ENCODE results near the gene MRPL28.
A peak's percentile ranks its signal among the peaks of the same experiment; 100 is the strongest.
"Not testable (repeated sequence)": the region's sequence is repeated elsewhere in the genome, so short reads cannot be mapped to it uniquely, and the experiment has no call there.

The MRPL28 gene

DNA sequence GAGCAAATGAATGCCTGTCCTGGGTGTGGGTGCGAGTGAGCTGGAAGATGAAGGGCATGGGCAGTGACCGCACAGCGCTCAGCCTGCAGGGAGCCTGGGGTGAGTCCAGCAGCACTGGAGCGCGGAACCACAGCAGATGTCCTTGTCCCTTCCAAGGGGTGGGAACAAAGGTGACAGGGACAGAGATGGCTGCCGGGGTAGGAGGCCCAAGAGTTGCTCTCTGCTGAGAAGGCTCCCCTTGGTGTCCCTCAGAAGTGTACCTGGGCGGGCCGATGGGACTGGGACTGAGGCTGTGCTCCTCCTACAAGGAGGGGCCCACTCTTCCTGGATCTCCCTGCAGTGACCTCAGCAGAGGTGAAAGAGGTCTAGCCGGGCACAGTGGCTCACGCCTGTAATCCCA lies 19.0 kb upstream of the MRPL28 start:
- DNase-seq = no peak

DNA sequence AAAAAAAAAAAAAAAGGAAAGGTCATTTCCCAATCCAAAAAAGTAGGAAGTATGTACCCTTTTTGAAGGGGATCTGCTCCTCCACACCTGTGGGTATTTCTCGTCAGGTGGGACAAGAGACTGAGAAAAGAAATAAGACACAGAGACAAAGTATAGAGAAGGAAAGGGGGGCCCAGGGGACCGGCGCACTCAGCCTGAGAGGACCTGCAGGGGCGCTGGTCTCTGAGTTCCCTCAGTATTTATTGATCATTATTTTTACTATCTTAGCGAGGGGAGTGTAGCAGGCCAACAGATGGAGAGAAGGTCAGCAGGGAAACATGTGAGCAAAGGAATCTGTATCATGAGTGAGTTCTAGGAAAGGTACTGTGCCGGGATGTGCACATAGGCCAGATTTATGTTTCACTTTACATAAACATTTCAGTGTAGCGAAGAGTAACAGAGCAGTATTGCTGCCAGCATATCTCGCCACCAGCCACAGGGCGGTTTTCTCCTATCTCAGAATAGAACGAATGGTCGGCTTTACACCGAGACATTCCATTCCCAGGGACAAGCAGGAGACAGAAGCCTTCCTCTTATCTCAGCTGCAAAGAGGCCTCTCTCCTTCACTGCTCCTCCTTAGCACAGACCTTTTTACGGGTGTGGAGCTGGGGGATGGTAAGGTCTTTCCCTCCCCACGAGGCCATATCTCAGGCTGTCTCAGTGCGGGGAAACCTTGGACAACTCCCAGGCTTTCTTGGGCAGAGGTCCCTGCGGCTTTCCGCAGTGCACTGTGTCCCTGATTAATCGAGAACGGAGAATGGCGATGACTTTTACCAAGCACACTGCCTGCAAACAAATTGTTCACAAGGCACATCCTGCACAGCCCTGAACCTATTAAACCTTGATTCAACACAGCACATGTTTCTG lies 17.7 kb upstream of the MRPL28 start:
- DNase-seq = not testable (repeated sequence)

DNA sequence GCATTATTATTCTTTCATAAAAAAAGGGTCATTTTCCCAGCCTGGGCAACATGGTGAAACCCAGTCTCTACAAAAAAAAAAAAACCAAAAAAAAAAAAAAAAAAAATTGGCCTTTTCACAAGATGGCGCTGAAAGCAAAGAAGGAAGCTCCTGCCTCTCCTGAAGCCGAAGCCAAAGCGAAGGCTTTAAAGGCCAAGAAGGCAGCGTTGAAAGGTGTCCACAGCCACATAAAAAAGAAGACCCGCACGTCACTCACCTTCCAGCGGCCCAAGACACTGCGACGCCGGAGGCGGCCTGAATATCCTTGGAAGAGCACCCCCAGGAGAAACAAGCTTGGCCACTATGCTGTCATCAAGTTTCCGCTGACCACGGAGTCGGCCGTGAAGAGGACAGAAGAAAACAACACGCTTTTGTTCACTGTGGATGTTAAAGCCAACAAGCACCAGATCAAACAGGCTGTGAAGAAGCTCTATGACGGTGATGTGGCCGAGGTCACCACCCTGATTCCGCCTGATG lies 16.4 kb upstream of the MRPL28 start:
- DNase-seq = no peak

DNA sequence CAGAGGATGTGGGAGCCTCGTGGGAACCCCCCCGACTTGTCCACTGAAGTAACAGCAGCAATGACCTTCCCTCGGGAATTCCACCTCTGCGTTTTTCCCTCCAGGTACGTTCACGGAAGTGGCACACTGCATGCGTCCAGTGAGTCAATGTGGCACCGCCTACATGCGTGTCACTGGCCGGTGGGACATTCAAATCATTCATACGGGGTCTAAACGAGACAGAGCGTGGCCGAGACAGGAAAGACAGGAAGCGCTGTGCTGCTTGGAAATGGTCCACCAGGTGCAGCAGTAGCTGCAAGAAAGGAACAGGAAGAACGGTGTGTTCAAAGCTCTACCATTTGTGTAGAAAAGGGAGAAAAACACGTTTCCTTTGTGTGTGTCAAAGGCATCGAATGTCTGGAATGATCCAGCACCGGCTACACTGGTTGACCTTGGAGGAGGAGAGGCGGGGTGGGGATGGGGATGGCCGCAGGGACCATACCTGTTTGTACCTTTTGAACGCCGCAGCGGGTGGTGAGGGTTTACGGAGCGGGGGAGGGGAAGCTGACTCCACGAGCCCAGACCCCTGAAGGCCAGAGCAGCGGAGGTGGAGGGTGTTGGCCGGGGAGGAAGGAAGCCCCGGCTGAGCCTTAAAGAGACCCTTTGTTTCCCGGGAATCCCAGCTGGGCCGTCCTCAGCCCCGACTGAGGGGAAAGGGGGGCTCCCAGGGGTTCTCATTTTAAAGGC lies 13.2 kb upstream of the MRPL28 start:
- DNase-seq = peak; percentile 47

DNA sequence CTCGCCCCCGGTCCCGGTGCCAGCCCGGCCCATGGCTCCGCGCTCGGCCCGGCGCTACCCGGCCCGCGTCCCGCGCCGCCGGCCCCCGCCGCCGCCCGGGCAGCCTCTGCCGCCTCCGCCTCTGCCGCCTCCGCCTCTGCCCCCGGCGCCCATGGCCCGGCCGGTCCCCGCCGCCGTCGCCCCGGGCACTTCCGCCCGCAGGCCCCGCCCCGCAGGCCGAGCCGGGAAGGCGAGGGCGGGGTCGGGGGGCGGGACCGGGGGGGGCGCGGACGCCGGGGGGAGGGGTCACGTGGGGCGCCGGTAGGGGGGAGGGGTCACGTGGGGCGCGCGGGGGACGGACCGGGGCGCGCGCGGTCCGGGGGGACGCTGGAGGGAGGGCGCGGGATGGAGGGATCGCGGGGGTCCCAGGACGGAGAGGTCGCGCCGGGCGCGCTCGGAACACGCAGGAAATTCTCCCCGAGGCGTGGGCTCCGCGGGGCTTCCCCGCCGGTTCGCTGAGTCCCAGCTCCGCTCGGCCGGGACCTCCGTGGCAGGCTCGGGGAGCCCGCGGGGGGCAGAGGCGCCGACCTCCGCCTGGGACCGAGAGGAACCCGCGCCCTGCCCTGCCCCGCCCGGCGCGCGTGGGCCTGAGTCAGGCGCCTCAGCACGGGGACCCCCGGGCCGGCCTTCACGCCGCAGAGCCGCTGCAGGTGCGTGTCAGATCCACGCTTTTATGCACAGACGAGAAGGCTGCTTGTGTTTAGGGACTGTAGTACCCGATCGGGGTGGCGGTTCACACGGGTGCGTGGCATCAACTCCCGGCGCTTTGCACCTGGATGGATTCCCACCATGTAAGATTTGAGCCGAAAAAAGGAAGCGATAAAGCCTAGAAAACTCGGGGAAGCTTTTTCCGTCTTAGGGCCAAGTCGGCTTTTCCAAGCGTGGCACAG lies 11.7 kb upstream of the MRPL28 start, which contains the start of gene PGAP6:
Gene PGAP6, minus strand, starts transcription at position 190 of the 929 bp plus-strand sequence. Its CDS starts 157 bp downstream, at position 33.
- DNase-seq = peak; percentile 58

DNA sequence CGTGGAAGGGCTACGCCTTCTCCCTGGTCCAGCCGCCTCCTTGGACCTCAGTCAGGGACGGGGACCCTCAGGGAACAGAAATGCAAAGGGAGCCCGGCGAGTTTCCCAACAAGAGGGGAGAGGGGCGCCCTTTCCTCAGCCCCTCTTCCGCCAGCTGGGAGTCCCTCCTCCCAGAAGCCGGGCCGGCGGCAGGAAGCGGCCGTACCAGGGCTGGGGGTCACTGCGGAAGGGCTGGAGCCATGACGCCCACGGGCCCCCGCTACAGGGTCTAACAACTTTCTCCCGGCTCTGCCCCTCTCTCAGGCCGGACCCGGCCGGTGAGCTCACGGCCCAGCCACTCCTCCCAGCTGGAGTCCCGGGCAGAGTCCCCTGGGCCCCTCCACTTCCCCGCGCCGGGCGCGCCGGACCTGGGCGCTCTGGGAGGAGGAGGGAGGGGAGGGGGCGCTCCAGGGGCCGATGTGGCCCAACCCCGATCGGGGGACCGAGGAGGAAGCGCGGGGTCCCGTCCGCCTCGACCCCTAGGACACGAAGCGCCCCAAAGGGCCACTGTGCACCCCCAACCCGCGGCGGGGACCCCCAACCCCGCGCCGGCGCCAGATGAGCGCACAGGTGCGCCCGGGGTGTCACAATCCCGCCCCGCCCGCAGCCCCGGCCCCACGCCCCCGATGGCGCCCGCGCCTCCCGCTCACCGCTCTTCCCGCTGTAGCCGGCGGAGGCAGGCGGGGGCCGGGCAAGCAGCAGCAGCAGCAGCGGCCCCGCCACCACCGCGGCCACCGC lies 10.9 kb upstream of the MRPL28 start:
- DNase-seq = peak; percentile 31

DNA sequence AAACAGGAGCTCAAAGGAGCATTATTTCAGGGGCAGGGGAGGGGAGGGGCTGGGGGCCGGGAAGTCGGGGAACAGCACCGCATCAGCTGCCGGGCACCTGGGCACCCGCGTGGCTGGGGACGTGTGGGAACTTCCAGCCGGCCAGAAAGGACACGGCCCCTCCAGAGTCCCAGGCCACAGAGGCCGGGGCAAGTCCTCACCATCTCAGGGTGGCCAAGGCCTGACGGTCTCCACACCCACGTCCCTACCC lies 10.3 kb upstream of the MRPL28 start:
- DNase-seq = no peak

DNA sequence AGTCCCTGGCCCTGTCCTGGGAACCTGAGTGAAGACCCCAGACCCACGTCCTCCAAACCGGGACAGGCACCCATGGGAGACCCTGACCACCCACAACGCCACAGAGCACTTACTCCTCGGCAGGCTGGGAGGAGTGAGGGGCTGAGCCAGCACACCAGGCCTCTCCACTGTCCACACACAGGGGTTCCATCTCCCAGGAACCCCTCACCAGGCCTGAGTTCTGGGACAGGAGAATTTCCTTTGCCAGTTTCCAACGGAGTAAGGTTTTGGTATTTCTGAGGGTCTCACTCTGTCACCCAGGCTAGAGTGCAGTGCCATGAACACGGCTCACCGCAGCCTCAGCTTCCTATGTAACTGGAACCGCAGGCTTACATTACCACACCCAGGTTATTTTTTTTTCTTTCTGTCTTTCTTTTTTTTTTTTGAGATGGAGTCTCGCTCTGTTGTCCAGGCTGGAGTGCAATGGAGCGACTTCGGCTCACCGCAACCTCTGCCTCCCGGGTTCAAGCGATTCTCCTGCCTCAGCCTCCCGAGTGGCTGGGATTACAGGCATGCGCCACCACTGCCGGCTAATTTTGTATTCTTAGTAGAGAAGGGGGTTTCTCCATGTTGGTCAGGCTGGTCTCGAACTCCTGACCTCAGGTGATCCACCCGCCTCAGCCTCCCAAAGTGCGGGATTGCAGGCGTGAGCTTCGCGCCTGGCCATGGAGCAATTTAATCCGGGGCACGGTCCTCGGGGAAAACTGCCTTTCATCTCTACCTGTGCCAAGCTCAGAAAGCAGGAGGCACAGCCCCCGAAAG lies 9.8 kb upstream of the MRPL28 start:
- DNase-seq = no peak

DNA sequence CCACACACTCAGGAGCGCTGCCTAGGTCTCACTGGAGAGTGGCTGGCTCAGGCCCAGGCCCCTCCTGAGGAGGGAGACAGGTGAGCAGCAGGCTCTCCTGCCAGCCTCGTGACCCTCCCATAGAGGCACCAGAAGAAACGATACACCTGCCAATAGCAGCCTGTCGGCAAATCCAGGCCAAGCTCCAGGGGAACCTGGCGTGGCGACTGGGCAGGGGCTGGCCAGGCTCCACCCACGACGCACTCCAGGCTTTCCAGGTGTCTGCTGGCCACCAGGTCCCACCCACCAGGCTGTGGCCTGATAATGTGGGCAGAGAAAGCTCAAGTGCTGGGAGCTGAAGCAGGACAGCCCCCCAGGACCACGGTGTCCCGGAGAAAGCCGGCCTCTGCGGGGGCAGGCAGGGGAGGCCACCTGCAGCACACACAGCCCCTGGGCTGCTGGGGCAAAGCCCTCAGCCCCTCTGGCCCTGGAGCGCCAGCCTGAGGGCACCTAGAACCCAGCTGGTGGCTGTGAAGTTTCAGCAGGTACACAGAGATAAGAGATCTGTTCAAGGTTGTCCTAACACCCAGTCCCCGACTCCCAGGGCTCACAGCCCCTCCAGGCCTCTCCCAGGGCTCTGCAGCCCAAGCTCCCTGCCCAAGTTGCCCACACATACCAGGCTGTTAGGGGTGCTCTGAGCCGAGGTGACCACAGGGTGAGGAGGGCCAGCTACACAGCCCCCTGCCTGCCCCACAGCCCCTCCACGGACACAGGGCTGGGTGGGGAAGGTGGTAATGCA lies 9.0 kb upstream of the MRPL28 start:
- DNase-seq = no peak

DNA sequence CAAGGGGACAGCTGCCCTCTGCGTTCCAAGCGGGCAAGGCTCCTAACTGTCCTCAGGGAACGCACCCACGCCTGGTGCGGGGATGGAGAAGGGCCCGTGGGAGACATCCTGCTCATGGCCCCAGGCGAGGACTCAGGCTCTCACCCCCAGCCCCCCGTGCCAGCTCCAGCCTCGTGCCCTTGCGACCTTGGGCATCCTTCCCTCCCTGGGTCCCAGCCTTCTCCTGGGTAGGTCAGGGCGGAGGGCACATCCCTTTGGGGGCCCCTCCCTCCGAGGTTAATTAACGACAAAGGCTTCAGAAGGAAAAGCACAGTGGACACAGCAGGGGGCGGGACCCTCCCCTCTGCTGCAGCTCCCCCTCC lies 8.5 kb upstream of the MRPL28 start:
- no peak for DNase-seq

DNA sequence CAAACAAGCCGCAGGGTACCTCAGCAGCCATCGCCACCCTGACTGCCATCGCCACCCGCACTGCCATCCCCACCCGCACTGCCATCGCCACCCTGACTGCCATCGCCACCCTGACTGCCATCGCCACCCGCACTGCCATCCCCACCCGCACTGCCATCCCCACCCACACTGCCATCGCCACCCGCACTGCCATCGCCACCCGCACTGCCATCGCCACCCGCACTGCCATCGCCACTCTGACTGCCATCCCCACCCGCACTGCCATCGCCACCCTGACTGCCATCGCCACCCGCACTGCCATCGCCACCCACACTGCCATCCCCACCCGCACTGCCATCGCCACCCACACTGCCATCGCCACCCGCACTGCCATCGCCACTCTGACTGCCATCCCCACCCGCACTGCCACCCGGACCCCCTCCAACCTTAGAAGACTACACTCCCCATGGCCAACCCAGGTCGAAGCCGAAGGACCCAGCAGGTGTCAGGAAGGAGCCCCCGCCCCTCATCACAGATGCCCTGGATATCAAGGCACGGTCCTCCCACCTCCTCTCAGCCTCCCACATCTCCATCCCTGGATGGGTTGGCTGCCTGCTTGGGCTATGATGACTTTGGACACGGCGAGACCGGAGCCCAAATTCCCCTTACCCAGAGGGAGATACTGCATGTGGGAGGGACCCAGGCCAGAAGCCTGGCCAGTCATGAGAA lies 7.9 kb upstream of the MRPL28 start:
- not testable (repeated sequence) for DNase-seq

DNA sequence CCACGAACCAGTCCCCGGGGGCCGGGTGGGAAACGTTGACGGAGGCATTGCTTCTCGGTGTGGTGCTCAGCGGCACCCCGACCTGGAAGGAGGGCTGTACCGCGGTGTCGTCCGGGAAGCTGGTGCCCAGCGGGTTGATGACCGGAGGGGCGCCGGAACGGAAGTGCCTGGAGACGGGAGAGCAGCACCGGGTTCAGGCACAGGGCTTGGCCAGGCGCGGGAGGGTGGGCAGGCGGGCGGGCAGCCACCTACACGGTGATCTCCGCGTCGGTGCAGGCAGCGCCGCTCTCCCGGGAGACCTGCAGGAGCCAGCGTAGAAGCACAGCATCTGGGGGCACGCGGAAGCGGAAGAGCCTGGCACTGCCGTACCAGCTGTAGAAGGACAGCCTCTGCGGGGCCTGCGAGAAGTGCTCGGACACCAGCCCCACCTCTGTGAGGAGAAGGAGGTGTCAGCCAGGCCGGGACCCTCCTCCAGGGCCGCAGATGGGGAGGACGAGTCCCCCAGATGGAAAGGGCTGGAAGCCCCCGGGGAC lies 7.1 kb upstream of the MRPL28 start:
- no peak for DNase-seq

DNA sequence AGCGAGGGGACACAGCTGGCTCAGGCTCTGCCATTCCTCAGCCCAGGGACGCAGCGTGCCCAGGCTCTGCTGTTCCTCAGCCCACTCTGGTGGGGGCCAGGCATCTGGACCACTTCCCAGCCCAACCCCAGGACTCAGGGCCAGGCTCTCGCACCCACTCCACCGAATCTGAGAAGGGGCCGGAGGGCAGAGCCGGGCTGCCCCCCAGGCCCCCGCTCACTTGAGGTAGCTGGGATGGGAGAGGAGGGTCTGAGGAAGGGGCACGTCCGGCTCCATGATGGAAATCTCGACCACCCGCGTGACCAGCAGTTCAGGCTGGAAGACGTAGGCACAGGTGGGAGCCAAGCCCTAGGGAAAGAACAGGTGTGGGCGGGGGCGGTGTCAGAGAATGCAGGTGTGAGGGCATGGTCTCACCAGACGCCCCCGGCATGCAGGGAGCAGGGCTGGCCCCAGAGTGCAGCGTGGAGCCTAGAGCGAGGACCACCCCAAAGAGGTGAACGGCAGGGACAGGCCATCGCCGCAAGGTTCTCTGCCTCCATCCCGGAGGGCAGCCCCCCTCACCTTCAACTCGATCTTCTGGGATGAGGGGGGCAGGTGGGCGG lies 6.6 kb upstream of the MRPL28 start:
- no peak for DNase-seq

DNA sequence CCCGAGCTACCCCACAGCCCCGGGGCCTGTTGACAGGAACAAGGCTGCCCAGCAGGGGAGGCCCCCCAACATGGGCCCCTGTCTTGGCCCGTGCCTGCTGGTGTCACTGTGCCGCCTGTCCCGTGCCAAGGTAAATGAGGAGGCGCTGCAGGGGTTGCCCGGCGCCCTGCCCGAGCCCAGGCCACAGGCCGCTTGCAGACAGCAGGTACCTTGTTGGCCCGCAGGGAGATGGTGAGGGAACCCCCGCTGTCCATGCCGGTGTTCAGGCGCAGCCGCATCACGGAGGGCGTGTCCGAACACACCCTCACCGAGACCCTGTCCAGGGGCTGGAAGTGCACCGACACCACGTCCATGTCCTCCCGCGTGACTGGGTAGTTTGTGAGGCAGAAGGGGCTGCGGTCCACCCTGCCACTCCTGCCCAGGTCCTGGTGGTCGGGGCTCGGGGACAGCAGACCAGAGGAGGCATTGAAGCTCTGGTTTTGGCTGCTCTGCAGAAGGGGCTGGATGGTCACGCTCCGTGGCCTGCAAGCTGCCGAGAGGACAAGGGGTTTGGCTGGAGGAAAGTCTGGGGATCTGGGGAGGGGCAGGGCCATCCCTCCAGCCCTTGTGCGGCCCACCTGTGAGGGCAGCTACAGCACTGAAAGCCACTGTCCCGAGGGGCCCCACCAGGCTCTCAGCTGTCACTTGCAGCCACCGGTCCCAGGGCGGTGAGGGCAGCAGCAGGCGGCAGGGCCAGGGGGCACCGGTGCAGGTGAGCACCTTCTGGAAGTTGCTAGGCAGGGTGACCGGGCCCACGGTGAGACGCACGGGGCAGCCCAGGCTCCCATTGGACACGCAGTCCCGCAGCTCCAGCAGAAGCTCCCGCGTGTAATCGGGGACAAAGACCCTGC lies 5.8 kb upstream of the MRPL28 start:
- DNase-seq = no peak

DNA sequence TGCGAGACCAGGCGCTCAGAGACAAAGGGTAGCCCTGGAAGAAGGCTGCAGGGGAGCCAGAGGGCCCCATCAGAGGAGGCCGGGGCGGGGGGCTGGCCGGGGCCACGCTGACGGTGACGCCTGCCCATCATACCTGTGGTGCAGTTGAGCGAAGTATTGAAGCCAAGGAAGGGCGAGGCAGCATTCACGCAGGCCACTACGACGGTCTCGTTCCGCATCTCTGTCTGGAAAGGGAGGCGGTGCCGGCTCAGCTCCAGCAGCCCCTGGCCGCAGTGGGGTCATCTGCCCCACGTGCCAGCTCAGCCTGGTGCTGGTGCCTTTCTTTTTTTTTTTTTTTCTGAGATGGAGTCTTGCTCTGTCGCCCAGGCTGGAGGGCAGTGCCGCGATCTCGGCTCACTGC lies 4.9 kb upstream of the MRPL28 start:
- DNase-seq = no peak

DNA sequence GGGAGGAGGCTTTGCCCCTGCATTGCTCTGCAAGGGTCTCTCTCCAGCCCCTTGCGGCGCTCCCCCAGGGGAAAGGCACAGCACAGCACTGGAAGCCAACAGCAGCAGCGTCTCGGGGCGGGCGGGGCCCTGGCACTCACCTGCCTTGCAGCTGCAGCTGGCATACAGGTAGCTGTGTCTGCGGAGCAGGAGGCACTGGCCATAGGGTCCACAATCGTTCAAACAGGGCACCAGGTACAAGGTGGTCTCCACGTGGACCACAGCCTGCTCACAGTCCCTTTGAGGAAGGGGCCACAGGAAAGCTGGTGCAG lies 4.2 kb upstream of the MRPL28 start:
- no peak for DNase-seq

DNA sequence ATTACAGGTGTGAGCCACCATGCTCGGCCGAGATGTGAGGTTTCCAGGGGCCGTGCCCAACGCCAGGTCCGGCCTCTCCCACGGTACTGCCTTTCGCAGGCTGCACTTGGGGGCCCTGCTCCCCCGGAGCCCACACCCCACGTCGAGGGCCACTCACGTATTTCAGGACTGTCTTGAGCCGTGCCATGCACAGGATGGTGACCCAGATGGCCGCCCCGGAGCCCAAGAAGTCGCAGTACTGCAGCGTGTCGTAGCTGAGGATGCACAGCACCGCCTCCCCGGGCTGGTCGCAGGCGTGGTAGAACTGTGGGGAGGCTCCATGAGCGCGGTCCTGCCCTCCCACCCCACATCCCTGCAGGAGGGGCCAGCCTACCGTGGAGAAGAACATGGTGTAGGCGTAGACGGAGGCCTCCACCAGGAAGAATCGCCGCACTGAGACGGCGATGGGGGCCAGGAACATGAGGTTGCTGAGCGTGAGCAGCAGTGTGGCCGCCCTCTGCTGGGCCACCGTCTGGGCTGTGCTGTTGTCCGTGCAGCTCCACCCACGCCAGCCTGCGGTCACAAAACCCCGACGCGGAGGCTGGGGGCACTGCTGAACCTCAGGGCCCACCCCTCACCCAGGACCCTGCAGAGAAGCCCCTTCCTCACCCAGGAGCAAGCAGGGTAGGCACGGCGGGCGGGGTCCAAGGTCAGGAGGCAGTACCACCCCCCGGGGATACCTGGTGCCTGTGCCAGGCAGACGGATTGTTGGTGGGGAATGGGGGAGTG lies 3.7 kb upstream of the MRPL28 start:
- no peak for DNase-seq

Data from activated CD4-positive, alpha-beta T cell treated with anti-CD3 and anti-CD28 coated beads, Interleukin-2, amount 50 U/mL, for 1 hour (primary cell).